ENCODE measurements around the gene TSSK3. TPM values are rescaled to one million over a fixed set of nuclear protein-coding genes. Genes with fewer than 3 reads are reported as not detected.
A peak's percentile ranks its signal among the peaks of the same experiment; 100 is the strongest.

Gene TSSK3
- total and polyA plus RNA-seq, 4 experiments from 2014 or later, result 0.73 to 4.3 (median 3.5) TPM; not detected in 1

GRCh38 chr1:32367912-32368635 lies 5.7 kb downstream of the TSSK3 start:
- peaks cover 17 to 63% of the 10 kb centered on the region in 2 donors for H3K36me3 Mint-ChIP-seq
- CTCF ChIA-PET (ENCODE audit: partially characterized antibody), result interaction anchor here (1.4 kb wide), 1 partner anchor 153 kb away, joined by 3 read pairs; no protein-coding TSS in a partner anchor
- Histone ChIP-seq H3K9me3 (ENCODE audit: control insufficient read depth in 1 of 2, low read length in 2 of 2) (no peaks in the 10 kb centered on the region), H3K27me3 (ENCODE audit: insufficient read depth, low read length) (no peaks in the 10 kb centered on the region), H3K4me3 (ENCODE audit: low read length in 2 of 2) (no peak overlapping the region), H3K36me3 (ENCODE audit: insufficient read depth, low read length) (peaks cover 52% of the 10 kb centered on the region), H3K27ac (ENCODE audit: low read depth, low read length) (no peak overlapping the region), H3K4me1 (ENCODE audit: insufficient read depth, low read length) (peaks cover 15% of the 10 kb centered on the region)
- peaks cover 13 to 19% (median 18%) of the 10 kb centered on the region in 4 donors for H3K4me1 Mint-ChIP-seq
- no peak overlapping the region for H3K27ac Mint-ChIP-seq
- DNase-seq, result no peak
- H3K9me3 Mint-ChIP-seq, result peaks cover 0 to 2% (median 0%) of the 10 kb centered on the region in 8 donors
- no peaks in the 10 kb centered on the region for H3K27me3 Mint-ChIP-seq
- POLR2A ChIA-PET (ENCODE audit: partially characterized antibody), result interaction anchor here (0.9 to 1.0 kb wide), 2 partner anchors 32 to 120 kb away, joined by 3 to 4 read pairs; partner anchors contain the start of gene MARCKSL1
- H3K4me3 Mint-ChIP-seq, result no peak overlapping the region
- intact Hi-C loops (cut with micrococcal nuclease), result no loop called here

GRCh38 chr1:32372149-32372756 lies 9.9 kb downstream of the TSSK3 start:
- H3K27me3 ChIP-seq (ENCODE audit: insufficient read depth, low read length), result no peaks in the 10 kb centered on the region
- POLR2A ChIA-PET (ENCODE audit: partially characterized antibody), result interaction anchor here (0.9 to 2.5 kb wide), 22 partner anchors 13 to 264 kb away, joined by 3 to 26 read pairs (median 4); partner anchors contain the start of genes BSDC1, CCDC28B, KPNA6 and MARCKSL1
- peaks cover 55% of the 10 kb centered on the region for H3K36me3 ChIP-seq (ENCODE audit: insufficient read depth, low read length)
- peaks cover 14 to 64% of the 10 kb centered on the region in 2 donors for H3K36me3 Mint-ChIP-seq
- no peaks in the 10 kb centered on the region for H3K9me3 Mint-ChIP-seq
- H3K9me3 ChIP-seq (ENCODE audit: control insufficient read depth in 1 of 2, low read length in 2 of 2), result no peaks in the 10 kb centered on the region
- DNase-seq, result peak; percentile 74 to 86 (median 77)
- H3K27me3 Mint-ChIP-seq, result no peaks in the 10 kb centered on the region
- peak overlapping the region in 4 of 8 donors; percentile 5 to 36 (median 16) for H3K4me3 Mint-ChIP-seq
- no peak overlapping the region for H3K27ac ChIP-seq (ENCODE audit: low read depth, low read length)
- peak overlapping the region in 6 of 7 donors; percentile 10 to 80 (median 47) for H3K27ac Mint-ChIP-seq
- H3K4me1 Mint-ChIP-seq, result peaks cover 13 to 22% (median 20%) of the 10 kb centered on the region in 4 donors
- peaks cover 15% of the 10 kb centered on the region for H3K4me1 ChIP-seq (ENCODE audit: insufficient read depth, low read length)
- CTCF ChIA-PET (ENCODE audit: partially characterized antibody), result interaction anchor here (0.7 to 5.0 kb wide), 25 partner anchors 9 to 217 kb away, joined by 3 to 87 read pairs (median 4); partner anchors contain the start of genes BSDC1, CCDC28B, FAM167B and MARCKSL1
- intact Hi-C loops (cut with micrococcal nuclease), result loop anchor here (1.0 to 5.0 kb wide), 4 partner anchors 37 to 157 kb away; partner anchors contain the start of gene HDAC1
- H3K4me3 ChIP-seq (ENCODE audit: low read length in 2 of 2), result no peak overlapping the region

- Mint-ChIP-seq H3K4me1 (peaks cover 13 to 22% (median 20%) of the 10 kb centered on the region in 4 donors), H3K36me3 (peaks cover 30 to 68% of the 10 kb centered on the region in 2 donors), H3K27ac (no peak overlapping the region), H3K27me3 (no peaks in the 10 kb centered on the region), H3K9me3 (no peaks in the 10 kb centered on the region), H3K4me3 (no peak overlapping the region)
- ChIA-PET POLR2A (ENCODE audit: partially characterized antibody) (no interaction called here), CTCF (ENCODE audit: partially characterized antibody) (interaction anchor here (1.1 to 2.1 kb wide), 2 partner anchors 14 to 173 kb away, joined by 3 to 7 read pairs; no protein-coding TSS in a partner anchor)
- no peaks in the 10 kb centered on the region for H3K9me3 ChIP-seq (ENCODE audit: control insufficient read depth in 1 of 2, low read length in 2 of 2)
- no peak overlapping the region for H3K4me3 ChIP-seq (ENCODE audit: low read length in 2 of 2)
- no peak overlapping the region for H3K27ac ChIP-seq (ENCODE audit: low read depth, low read length)
- no peak for DNase-seq
- intact Hi-C loops (cut with micrococcal nuclease), result loop anchor here (5.0 kb wide), 1 partner anchor 82 kb away; the partner anchor contains the start of gene HDAC1
- no peaks in the 10 kb centered on the region for H3K27me3 ChIP-seq (ENCODE audit: insufficient read depth, low read length)
- H3K4me1 ChIP-seq (ENCODE audit: insufficient read depth, low read length), result peaks cover 15% of the 10 kb centered on the region
- H3K36me3 ChIP-seq (ENCODE audit: insufficient read depth, low read length), result peaks cover 57% of the 10 kb centered on the region
Measured at GRCh38 chr1:32373996-32374592, 11.8 kb downstream of the TSSK3 start.

GRCh38 chr1:32376199-32376598 lies 13.9 kb downstream of the TSSK3 start:
- Histone ChIP-seq H3K27ac (ENCODE audit: low read depth, low read length) (no peak overlapping the region), H3K4me3 (ENCODE audit: low read length in 2 of 2) (no peak overlapping the region), H3K27me3 (ENCODE audit: insufficient read depth, low read length) (no peaks in the 10 kb centered on the region), H3K4me1 (ENCODE audit: insufficient read depth, low read length) (peaks cover 15% of the 10 kb centered on the region), H3K9me3 (ENCODE audit: control insufficient read depth in 1 of 2, low read length in 2 of 2) (no peaks in the 10 kb centered on the region), H3K36me3 (ENCODE audit: insufficient read depth, low read length) (peaks cover 76% of the 10 kb centered on the region)
- no peak overlapping the region for H3K4me3 Mint-ChIP-seq
- no peaks in the 10 kb centered on the region for H3K9me3 Mint-ChIP-seq
- ChIA-PET POLR2A (ENCODE audit: partially characterized antibody) (interaction anchor here (1.4 to 1.9 kb wide), 2 partner anchors 18 to 85 kb away, joined by 3 to 4 read pairs; partner anchors contain the start of gene BSDC1), CTCF (ENCODE audit: partially characterized antibody) (interaction anchor here (0.6 to 2.1 kb wide), 4 partner anchors 11 to 506 kb away, joined by 3 to 14 read pairs (median 5); no protein-coding TSS in a partner anchor)
- intact Hi-C loops (cut with micrococcal nuclease), result no loop called here
- peak overlapping the region in 1 of 7 donors; percentile 11 for H3K27ac Mint-ChIP-seq
- no peak for DNase-seq
- peaks cover 41 to 82% of the 10 kb centered on the region in 2 donors for H3K36me3 Mint-ChIP-seq
- H3K4me1 Mint-ChIP-seq, result peaks cover 13 to 22% (median 19%) of the 10 kb centered on the region in 4 donors
- H3K27me3 Mint-ChIP-seq, result no peaks in the 10 kb centered on the region

GRCh38 chr1:32377541-32378220 lies 15.3 kb downstream of the TSSK3 start:
- Histone ChIP-seq H3K27ac (ENCODE audit: low read depth, low read length) (no peak overlapping the region), H3K4me1 (ENCODE audit: insufficient read depth, low read length) (peaks cover 2% of the 10 kb centered on the region), H3K36me3 (ENCODE audit: insufficient read depth, low read length) (peaks cover 90% of the 10 kb centered on the region), H3K4me3 (ENCODE audit: low read length in 2 of 2) (no peak overlapping the region), H3K27me3 (ENCODE audit: insufficient read depth, low read length) (no peaks in the 10 kb centered on the region), H3K9me3 (ENCODE audit: control insufficient read depth in 1 of 2, low read length in 2 of 2) (no peaks in the 10 kb centered on the region)
- ChIA-PET CTCF (ENCODE audit: partially characterized antibody) (interaction anchor here (1.6 to 2.1 kb wide), 2 partner anchors 129 to 162 kb away, joined by 6 to 14 read pairs; no protein-coding TSS in a partner anchor), POLR2A (ENCODE audit: partially characterized antibody) (interaction anchor here (1.4 to 1.9 kb wide), 2 partner anchors 17 to 86 kb away, joined by 3 to 4 read pairs; partner anchors contain the start of gene BSDC1)
- intact Hi-C loops (cut with micrococcal nuclease), result no loop called here
- peak overlapping the region in 2 of 7 donors; percentile 13 to 53 for H3K27ac Mint-ChIP-seq
- DNase-seq, result no peak
- H3K36me3 Mint-ChIP-seq, result peaks cover 41 to 82% of the 10 kb centered on the region in 2 donors
- no peak overlapping the region for H3K4me3 Mint-ChIP-seq
- no peaks in the 10 kb centered on the region for H3K27me3 Mint-ChIP-seq
- no peaks in the 10 kb centered on the region for H3K9me3 Mint-ChIP-seq
- H3K4me1 Mint-ChIP-seq, result peaks cover 1 to 8% (median 7%) of the 10 kb centered on the region in 4 donors

- Mint-ChIP-seq H3K36me3 (peaks cover 56 to 87% of the 10 kb centered on the region in 2 donors), H3K27me3 (no peaks in the 10 kb centered on the region), H3K9me3 (no peaks in the 10 kb centered on the region), H3K27ac (peak overlapping the region in 2 of 7 donors; percentile 29 to 72), H3K4me3 (no peak overlapping the region), H3K4me1 (no peaks in the 10 kb centered on the region)
- CTCF ChIA-PET (ENCODE audit: partially characterized antibody), result interaction anchor here (0.9 kb wide), 1 partner anchor 33 kb away, joined by 3 read pairs; no protein-coding TSS in a partner anchor
- intact Hi-C loops (cut with micrococcal nuclease), result no loop called here
- H3K9me3 ChIP-seq (ENCODE audit: control insufficient read depth in 1 of 2, low read length in 2 of 2), result no peaks in the 10 kb centered on the region
- no peak overlapping the region for H3K27ac ChIP-seq (ENCODE audit: low read depth, low read length)
- no peak for DNase-seq
- POLR2A ChIA-PET (ENCODE audit: partially characterized antibody), result no interaction called here
- no peak overlapping the region for H3K4me3 ChIP-seq (ENCODE audit: low read length in 2 of 2)
- H3K4me1 ChIP-seq (ENCODE audit: insufficient read depth, low read length), result no peaks in the 10 kb centered on the region
- no peaks in the 10 kb centered on the region for H3K27me3 ChIP-seq (ENCODE audit: insufficient read depth, low read length)
- peaks cover 89% of the 10 kb centered on the region for H3K36me3 ChIP-seq (ENCODE audit: insufficient read depth, low read length)
Measured at GRCh38 chr1:32380057-32380456, 17.7 kb downstream of the TSSK3 start.

All from CD4-positive, alpha-beta memory T cell (primary cell).